Muscle layer of colon (tissue), 2 donors: Measurements from ENCODE around the gene PAPSS1.
A peak's percentile ranks its signal among the peaks of the same experiment; 100 is the strongest.

Experiments used
- H3K27ac ChIP-seq: one replicate; pipeline ENCODE4 v1.7.0; 2013; ENCODE audit warnings: low read depth, mild to moderate bottlenecking, low read length, moderate library complexity
- H3K27me3 ChIP-seq, 2 donors: one replicate each; pipeline ENCODE4 v1.7.0; 2013; ENCODE audit warnings: low read length in 2 of 2, mild to moderate bottlenecking in 2 of 2; ENCODE audit not compliant: insufficient read depth in 2 of 2, control insufficient read depth in 1 of 2
- H3K36me3 ChIP-seq: one replicate; pipeline ENCODE4 v1.7.0; 2013; ENCODE audit warnings: mild to moderate bottlenecking, low read length; ENCODE audit not compliant: insufficient read depth
- H3K4me1 ChIP-seq: one replicate; pipeline ENCODE4 v1.7.0; 2013; ENCODE audit warnings: mild to moderate bottlenecking, low read length; ENCODE audit not compliant: insufficient read depth
- H3K4me3 ChIP-seq, 2 donors: one replicate each; pipeline ENCODE4 v1.7.0; 2013; ENCODE audit warnings: low read length in 2 of 2, low read depth in 1 of 2, mild to moderate bottlenecking in 1 of 2, moderate library complexity in 1 of 2
- H3K9ac ChIP-seq: one replicate; pipeline ENCODE4 v1.7.0; 2013; ENCODE audit warnings: low read length
- H3K9me3 ChIP-seq: one replicate; pipeline ENCODE4 v1.7.0; 2013; ENCODE audit warnings: mild to moderate bottlenecking, low read length
- donor health status: abdominal sarcoma.
- donor health status: Adenocarcinoma of cecum.

Gene PAPSS1

GRCh38 chr4:107719922-107720722, at the start of gene PAPSS1:
Gene PAPSS1, minus strand, starts transcription at chr4:107720234. Its CDS starts 55 bp downstream, at chr4:107720179.
- Histone ChIP-seq H3K9me3 (no peaks in the 10 kb centered on the region), H3K36me3 (no peaks in the 10 kb centered on the region), H3K4me3 (peak within 1 kb of the TSS; percentile 83 to 97), H3K27me3 (no peaks in the 10 kb centered on the region), H3K9ac (peak within 1 kb of the TSS; percentile 65), H3K4me1 (peaks cover 13% of the 10 kb centered on the region), H3K27ac (peak within 1 kb of the TSS; percentile 95)

GRCh38 chr4:107760281-107760947, 40.4 kb upstream of the PAPSS1 start:
- Histone ChIP-seq H3K27ac (no peak overlapping the region), H3K4me3 (no peak overlapping the region), H3K4me1 (no peaks in the 10 kb centered on the region), H3K36me3 (no peaks in the 10 kb centered on the region), H3K9me3 (no peaks in the 10 kb centered on the region), H3K27me3 (no peaks in the 10 kb centered on the region), H3K9ac (no peak overlapping the region)

GRCh38 chr4:107757864-107758476, 37.9 kb upstream of the PAPSS1 start:
- Histone ChIP-seq H3K36me3 (no peaks in the 10 kb centered on the region), H3K27ac (no peak overlapping the region), H3K9ac (no peak overlapping the region), H3K27me3 (no peaks in the 10 kb centered on the region), H3K9me3 (no peaks in the 10 kb centered on the region), H3K4me1 (no peaks in the 10 kb centered on the region), H3K4me3 (no peak overlapping the region)

- Histone ChIP-seq H3K36me3 (no peaks in the 10 kb centered on the region), H3K27ac (no peak overlapping the region), H3K9me3 (no peaks in the 10 kb centered on the region), H3K27me3 (no peaks in the 10 kb centered on the region), H3K4me3 (no peak overlapping the region), H3K9ac (no peak overlapping the region), H3K4me1 (no peaks in the 10 kb centered on the region)
Observed at GRCh38 chr4:107757283-107757682, 37.2 kb upstream of the PAPSS1 start.

GRCh38 chr4:107755841-107756356, 35.9 kb upstream of the PAPSS1 start:
- H3K4me1 ChIP-seq: no peaks in the 10 kb centered on the region
- no peak overlapping the region for H3K27ac ChIP-seq
- no peaks in the 10 kb centered on the region for H3K36me3 ChIP-seq
- H3K27me3 ChIP-seq: no peaks in the 10 kb centered on the region
- no peak overlapping the region for H3K9ac ChIP-seq
- H3K4me3 ChIP-seq: no peak overlapping the region
- no peaks in the 10 kb centered on the region for H3K9me3 ChIP-seq

GRCh38 chr4:107751670-107752069, 31.6 kb upstream of the PAPSS1 start:
- Histone ChIP-seq H3K27ac (no peak overlapping the region), H3K27me3 (no peaks in the 10 kb centered on the region)

GRCh38 chr4:107747748-107748486, 27.9 kb upstream of the PAPSS1 start:
- H3K4me1 ChIP-seq: no peaks in the 10 kb centered on the region
- H3K27me3 ChIP-seq: no peaks in the 10 kb centered on the region
- H3K9ac ChIP-seq: no peak overlapping the region
- no peaks in the 10 kb centered on the region for H3K9me3 ChIP-seq
- no peak overlapping the region for H3K4me3 ChIP-seq
- H3K36me3 ChIP-seq: no peaks in the 10 kb centered on the region
- no peak overlapping the region for H3K27ac ChIP-seq

More at GRCh38 chr4:107751670-107752069, 31.6 kb upstream of the PAPSS1 start:
- Histone ChIP-seq H3K4me3 (no peak overlapping the region), H3K9me3 (no peaks in the 10 kb centered on the region), H3K36me3 (no peaks in the 10 kb centered on the region), H3K9ac (no peak overlapping the region), H3K4me1 (no peaks in the 10 kb centered on the region)

GRCh38 chr4:107746161-107746560, 26.1 kb upstream of the PAPSS1 start:
- H3K4me1 ChIP-seq: peaks cover 5% of the 10 kb centered on the region
- H3K4me3 ChIP-seq: no peak overlapping the region
- H3K9me3 ChIP-seq: no peaks in the 10 kb centered on the region
- no peaks in the 10 kb centered on the region for H3K27me3 ChIP-seq
- H3K9ac ChIP-seq: no peak overlapping the region
- no peaks in the 10 kb centered on the region for H3K36me3 ChIP-seq
- no peak overlapping the region for H3K27ac ChIP-seq

- Histone ChIP-seq H3K27me3 (no peaks in the 10 kb centered on the region), H3K9ac (no peak overlapping the region), H3K4me3 (no peak overlapping the region), H3K9me3 (no peaks in the 10 kb centered on the region), H3K36me3 (no peaks in the 10 kb centered on the region), H3K4me1 (peaks cover 15% of the 10 kb centered on the region), H3K27ac (no peak overlapping the region)
Observed at GRCh38 chr4:107744532-107744931, 24.5 kb upstream of the PAPSS1 start.

GRCh38 chr4:107743532-107743931, 23.5 kb upstream of the PAPSS1 start:
- H3K9ac ChIP-seq: no peak overlapping the region
- peaks cover 15% of the 10 kb centered on the region for H3K4me1 ChIP-seq
- no peaks in the 10 kb centered on the region for H3K36me3 ChIP-seq
- no peak overlapping the region for H3K4me3 ChIP-seq
- no peaks in the 10 kb centered on the region for H3K9me3 ChIP-seq
- no peaks in the 10 kb centered on the region for H3K27me3 ChIP-seq
- H3K27ac ChIP-seq: no peak overlapping the region

GRCh38 chr4:107742791-107743190, 22.8 kb upstream of the PAPSS1 start:
- H3K4me1 ChIP-seq: peaks cover 15% of the 10 kb centered on the region
- no peaks in the 10 kb centered on the region for H3K27me3 ChIP-seq
- no peaks in the 10 kb centered on the region for H3K36me3 ChIP-seq
- no peaks in the 10 kb centered on the region for H3K9me3 ChIP-seq
- H3K27ac ChIP-seq: no peak overlapping the region
- no peak overlapping the region for H3K4me3 ChIP-seq
- H3K9ac ChIP-seq: no peak overlapping the region
